GM19351 (cell line): Measurements from ENCODE around the gene RAD51C.
"Not testable (repeated sequence)": the region's sequence is repeated elsewhere in the genome, so short reads cannot be mapped to it uniquely, and the experiment has no call there.

ENCODE experiments used
- ATAC-seq: cut with Tn5 transposase; IDR thresholded peaks from one replicate; pipeline ENCODE4 v1.9.1; 2021; ENCODE audit warnings: mild to moderate bottlenecking, moderate library complexity; ENCODE audit not compliant: unreplicated experiment

Gene RAD51C

DNA sequence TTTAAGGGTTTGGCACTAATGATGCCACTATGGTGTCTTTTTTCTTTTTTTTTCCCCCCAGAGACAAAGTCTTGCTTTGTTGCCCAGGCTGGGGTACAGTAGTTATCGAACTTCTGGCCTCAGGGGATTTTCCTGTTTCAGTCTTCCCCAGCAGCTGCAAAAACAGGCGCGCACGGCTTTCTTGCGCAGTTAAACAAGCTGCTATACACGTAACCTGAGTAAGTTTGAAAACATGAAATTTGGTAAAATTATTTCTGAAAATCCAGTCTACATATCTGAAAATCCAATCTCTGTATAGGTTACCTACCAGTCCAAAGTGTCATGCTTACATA is 12.4 kb upstream of the RAD51C start:
- ATAC-seq = no peak

DNA sequence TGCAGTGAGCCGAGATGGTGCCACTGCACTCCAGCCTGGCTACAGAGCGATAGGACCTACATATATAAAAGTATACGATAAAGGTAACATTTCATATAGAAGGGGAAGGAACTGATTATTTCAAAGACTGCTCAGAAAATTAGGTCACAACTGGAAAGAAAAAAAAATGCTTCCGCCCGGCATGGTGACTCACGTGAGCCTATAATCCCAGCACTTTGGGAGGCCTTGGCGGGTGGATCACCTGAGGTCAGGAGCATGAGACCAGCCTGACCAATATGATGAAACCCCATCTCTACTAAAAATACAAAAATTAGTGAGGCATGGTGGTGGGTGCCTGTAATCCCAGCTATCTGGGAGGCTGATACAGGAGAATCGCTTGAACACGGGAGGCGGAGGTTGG is 8.4 kb upstream of the RAD51C start:
- ATAC-seq = no peak

DNA sequence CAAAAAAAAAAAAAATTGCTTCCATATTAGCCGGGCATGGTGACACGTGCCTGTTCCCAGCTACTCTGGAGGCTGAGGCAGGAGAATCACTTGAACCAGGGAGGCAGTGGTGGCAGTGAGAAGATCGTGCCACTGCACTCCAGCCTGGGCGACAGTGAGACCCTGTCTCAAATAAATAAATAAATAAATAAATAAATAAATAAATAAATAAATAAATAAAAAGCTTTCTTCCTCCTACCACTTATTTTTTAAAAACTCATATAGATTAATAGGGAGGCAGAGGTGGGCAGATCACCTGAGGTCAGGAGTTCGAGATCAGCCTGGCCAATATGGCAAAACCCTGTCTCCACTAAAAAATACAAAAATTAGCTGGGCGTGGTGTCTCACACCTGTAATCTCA is 7.9 kb upstream of the RAD51C start:
- ATAC-seq = not testable (repeated sequence)

DNA sequence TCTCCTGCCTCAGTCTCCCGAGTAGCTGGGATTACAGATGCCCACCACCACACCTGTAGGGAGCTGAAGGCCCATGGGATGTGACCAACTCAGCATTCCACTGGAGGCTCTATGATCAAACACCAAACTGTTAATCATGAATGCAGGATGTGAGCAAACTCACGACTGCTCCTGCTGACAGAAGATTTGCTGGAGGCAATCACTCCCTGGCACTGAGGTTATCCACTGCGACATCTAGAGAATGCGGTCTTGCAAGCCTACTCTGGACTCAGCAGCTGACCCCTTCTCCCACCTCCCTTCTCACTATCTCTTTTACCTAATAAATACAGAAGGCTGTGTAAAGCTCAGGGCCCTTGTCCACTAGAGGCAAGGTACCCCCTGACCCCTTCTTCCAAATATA is 5.4 kb upstream of the RAD51C start:
- no peak for ATAC-seq

DNA sequence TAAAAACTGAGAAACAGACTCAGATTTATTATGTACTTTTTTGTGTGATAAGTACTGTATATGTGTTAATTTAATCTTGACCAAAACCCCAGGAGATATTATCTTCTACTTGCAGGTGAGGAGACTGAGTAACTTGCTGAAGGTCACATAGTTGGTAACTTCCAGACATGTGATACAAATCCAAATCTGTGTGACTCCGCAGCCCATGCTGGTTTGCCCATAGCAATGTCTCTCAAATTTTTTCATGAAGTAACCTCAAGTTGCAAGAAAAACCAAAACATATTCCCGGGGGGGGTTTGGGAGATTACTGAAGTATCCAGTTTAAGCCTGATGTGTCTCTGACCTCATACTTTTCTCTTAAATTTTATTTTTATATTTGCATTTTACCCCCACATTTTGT is 3.9 kb upstream of the RAD51C start:
- no peak for ATAC-seq

DNA sequence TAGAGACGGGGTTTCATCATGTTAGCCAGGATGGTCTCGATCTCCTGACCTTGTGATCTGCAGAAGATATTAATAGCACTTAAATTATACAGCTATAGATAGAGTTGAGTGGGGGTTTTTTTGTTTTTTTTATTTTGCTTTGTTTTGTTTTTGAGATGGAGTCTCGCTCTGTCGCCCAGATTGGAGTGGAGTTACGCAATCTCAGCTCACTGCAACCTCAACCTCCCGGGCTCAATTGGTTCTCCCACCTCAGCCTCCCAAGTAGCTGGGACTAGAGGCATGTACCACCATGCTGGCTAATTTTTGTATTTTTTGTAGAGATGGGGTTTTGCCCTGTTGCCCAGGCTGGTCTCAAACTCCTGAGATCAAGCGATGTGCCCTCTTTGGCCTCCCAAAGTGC is 2.4 kb upstream of the RAD51C start:
- not testable (repeated sequence) for ATAC-seq

DNA sequence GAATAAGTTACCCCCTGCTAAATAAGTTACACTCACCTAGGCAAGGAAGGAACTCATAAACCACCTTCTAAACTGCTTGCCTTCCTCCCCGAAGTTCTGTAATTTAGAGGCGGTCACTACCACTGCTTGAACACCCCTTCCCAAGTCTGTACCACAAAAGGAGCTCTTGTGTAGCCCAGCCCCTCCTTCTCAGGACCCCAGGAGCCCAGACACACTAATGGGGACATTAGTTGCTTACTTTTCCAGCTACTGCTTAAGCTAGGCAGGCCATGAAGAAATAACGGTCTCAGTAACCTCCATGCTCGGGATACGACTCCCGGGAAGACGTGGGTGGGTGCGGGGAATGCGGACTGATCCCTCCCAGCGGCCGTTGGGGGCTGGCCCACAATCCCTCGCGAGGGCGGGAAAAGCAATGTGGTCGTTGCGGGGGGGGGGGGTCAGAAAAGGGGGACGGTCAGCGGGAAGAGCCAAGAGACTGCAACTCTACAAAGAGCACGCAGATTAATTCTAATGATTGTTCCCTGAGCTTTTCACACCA is 632 bp upstream of the RAD51C start, which contains the start of gene TEX14:
Gene TEX14 (minus strand): TSS at position 345 of the 538 bp plus-strand sequence. CDS start 40,044 bp downstream, outside the sequence.
- ATAC-seq = no peak

DNA sequence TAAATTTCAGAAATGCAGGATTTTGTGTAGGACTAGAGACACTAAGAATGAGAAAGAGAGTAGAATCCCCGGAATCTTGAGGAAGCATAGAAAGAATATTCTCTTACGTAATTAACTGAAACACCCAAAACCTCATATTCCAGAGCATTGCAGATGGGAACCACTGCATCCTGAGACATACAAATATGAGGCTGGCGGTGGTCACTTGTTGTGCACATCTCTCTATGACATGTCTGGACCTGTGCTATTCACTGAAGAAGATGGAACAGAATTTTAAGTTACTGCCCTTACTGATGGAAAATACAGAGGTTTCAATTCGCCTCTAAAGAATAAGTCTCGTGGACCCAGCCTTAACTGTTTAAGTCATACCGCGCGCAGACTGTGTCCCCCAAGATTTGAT is 806 bp downstream of the RAD51C start:
- ATAC-seq = no peak

DNA sequence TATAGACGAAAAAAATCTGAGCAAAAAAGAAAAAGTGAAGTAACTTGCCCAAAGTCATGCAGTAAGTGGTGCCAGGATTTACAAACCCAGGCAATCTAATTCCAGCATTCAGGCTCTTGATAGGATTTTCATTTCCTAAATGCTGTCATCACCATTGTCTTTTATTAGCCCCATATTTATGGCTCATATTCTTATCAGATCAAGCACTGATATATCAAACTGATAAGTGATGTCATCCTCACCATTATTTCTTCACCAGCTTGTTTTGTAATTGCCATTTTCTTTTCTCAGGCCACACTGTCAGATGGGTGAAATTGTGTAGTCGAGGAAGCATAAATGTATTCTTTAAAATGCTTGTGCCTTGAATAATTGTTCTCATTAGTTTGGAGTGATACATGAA is 1.3 kb downstream of the RAD51C start:
- no peak for ATAC-seq

DNA sequence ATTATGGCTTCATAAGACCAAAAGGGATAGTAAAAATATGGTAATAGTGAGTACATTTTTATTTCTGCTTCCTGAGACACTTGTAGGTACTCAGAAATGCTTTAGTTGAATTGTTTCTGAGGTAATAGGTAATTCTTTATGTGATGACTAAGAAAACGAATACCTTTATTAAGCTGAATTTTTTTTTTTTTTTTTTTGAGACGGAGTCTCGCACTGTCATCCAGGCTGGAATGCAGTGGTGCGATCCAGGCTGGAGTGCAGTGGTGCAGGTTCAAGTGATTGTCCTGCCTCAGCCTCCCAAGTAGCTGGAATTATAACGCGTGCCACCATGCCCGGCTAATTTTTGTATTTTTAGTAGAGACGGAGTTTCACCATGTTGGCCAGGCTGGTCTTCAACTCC is 1.9 kb downstream of the RAD51C start:
- no peak for ATAC-seq

DNA sequence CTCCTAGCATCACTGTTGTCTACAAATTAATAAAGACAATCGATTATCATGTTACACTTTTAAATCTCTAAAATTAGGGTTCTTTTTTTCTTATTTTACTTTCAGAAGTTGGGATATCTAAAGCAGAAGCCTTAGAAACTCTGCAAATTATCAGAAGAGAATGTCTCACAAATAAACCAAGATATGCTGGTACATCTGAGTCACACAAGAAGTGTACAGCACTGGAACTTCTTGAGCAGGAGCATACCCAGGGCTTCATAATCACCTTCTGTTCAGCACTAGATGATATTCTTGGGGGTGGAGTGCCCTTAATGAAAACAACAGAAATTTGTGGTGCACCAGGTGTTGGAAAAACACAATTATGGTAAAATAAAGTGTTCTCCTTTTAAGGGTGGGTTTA is 2.4 kb downstream of the RAD51C start:
- ATAC-seq = no peak

DNA sequence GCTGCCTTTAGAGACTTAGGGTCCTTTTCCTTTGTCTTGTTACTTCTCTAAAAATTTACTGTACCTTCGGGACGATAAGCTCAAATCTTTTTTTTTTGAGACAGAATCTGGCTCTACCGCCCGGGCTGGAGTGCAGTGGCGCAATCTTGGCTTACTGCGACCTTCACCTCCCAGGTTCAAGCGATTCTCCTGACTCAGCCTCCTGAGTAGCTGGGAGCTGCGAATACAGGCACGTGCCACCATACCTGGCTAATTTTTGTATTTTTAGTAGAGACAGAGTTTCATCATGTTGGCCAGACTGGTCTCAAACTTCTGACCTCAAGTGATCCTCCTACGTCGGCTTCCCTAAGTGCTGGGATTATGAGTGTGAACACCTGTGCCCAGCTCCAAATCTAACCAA is 7.4 kb downstream of the RAD51C start:
- ATAC-seq = no peak

DNA sequence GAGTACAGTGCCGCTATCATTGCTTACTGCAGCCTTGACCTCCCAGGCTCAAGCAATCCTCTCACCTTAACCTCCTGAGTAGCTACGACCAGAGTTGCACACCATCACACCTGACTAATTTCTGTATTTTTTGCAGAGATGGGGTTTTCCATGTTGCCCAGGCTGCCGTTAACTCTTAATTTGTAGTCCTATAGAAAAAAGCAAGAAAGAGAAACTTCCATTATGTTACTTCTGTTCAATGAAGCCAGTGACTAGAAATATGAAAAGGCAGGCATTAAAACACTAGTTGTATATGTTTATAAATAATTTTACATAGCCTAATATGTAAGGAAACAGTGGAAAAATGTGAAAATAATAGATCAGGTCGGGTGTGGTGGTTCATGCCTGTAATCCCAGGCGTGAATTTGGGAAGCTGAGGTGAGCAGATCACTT is 9.7 kb downstream of the RAD51C start:
- ATAC-seq = no peak

DNA sequence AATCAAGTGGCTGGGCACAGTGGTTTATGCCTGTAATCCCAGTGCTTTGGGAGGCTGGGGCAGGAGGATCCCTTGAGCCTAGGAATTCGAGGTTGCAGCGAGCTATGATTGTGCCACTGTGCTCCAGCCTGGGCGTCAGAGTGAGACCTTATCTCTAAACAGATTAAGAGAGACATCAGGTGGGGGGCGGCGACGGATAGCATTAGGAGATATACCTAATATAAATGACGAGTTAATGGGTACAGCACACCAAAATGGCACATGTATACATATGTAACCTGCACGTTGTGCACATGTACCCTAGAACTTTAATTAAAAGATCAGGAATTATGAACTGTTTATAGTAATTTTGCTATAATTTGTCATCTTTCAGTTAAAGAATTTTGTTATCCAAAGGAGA is 10.3 kb downstream of the RAD51C start:
- no peak for ATAC-seq

DNA sequence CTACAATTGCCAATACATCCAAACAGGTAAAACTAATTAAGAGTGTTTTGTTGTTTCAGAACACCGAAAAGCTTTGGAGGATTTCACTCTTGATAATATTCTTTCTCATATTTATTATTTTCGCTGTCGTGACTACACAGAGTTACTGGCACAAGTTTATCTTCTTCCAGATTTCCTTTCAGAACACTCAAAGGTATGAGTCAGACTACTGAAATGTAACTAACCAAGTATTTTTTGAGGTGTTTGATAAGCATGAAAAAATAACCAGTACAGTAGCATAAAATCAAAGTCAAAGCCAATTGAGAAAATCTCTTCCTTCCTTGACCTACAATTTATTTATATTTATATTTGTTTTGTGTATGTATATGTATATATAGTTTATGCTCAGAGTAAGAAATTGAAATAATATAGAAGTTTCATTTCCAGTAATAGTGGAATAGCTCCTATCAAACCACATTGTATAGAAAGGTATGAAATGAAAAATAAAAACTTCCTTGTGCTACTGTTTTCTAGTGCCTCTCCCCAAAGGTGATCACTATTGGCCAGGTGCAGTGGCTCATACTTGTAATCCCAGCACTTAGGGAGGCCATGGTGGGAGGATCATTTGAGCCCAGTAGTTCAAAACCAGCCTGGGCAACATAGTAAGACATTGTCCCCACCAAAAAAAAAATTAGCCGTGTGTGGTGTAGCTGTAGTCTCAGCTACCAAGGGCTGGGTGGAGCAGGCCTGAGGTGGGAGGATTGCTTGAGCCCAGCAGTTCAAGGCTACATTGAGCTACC is 10.9 kb downstream of the RAD51C start:
- no peak for ATAC-seq

DNA sequence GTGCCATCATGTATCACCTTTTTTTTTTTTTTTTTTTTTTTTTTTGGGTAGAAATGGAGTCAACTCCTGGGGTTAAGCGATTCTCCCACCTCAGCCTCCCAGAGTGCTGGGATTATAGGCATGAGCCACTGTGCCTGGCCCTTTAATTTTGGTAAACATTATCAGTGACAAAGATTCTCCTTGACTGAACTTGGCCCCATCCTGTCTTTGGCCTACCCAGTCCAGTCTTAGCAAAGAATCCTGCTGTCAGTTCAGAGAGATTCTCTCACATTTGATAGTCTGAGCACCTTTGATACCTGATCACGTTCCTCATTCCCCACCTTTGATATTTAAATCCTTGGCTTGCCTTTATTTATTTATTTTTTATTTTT is 11.5 kb downstream of the RAD51C start:
- no peak for ATAC-seq

DNA sequence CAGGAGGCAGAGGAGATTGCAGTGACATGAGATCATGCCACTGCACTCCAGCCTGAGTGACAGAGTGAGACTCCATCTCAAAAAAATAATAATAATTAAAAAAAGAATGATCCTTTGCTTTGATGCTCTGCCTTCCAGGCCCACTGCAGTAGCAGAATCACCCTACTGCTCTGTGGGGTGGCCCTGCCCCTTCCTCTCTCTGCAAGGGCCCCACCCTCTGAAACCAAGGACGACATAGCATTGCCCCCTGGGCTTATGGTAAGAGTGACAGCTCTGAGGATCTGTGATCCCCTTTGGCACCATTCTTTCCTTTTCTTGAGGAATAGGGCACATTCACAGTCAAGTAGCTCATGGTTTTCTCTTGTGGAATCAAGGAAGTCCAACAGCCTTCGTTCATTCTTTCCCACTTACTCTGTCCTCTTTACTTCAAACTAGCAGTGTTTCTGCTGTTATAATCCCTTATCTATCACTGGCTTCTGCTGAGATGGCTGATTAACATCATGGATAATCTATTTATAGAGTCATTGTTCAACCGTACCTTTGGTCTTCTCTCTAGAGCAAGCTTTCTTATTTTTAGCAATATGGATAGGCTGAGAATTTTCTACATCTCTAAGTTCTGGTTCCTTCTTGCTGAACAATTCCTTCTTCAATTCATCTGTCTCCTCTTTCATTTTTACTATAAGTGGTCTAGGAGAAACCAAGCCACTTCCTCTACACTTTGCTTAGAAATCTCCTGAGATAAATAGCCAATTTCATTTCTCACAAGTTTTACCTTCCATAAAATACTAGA is 14.1 kb downstream of the RAD51C start:
- ATAC-seq = no peak

DNA sequence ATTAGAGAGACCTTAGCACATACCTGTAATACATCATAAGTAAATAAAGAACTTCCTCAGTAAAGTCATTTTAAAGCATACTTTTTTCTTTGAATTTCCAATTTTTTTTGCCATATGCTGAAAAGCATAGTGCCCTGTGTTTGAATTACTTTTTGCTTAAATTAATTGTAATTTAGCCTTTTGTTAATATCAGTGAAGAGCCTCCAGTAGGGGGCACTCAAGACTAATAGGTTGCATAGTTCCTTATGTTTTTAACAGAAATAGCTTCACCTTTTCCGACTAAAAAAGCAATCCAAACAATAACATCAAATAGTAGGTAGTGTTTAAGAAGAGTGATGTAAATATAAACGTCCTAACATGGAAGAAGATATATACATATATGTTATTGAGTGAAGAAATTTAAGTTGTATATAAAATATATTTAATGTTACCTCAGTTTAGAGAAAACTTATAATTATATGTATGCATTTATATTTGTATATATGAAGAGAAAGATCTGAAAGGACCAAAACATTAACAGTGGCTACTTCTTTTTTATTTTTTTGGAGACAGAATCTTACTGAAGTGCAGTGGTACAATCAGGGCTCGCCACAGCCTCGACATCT is 18.6 kb downstream of the RAD51C start:
- ATAC-seq = no peak

DNA sequence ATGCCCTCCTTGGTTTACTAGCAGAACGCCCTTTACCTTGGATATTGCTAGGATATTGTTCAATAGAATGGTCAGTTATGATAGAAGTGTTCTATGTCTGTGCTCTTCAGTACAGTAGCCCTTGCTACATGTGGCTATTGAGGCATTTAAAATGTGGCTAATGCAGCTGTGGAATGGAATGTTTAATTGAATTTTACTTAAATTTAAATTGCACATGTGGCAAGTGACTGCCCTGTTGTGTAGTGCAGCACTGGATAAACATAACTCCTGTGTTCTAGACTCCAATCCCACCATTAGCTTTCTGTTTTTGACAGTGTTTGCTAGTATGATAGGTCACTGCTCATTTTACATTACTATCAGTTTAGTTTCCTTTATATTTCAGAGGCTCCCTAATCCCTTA is 29.9 kb downstream of the RAD51C start:
- no peak for ATAC-seq

DNA sequence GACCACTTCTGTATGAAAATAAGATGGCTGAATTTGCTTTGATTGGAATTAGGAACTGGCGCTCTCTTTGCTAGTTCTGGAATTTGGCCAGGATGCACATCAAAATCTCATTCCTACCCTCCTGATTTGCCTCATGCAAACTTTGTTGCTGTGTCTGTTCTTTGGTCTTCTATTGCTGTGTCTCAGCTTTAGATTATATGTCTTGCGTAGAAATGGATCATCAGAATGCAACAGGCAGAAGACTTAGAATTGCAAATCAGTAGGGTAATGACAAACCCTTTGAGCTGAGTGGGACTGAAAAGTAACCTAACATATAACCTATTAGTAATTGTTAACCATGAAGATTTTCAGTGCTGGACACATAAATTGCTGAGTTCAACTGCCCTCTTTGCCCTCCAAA is 30.3 kb downstream of the RAD51C start:
- ATAC-seq = no peak

DNA sequence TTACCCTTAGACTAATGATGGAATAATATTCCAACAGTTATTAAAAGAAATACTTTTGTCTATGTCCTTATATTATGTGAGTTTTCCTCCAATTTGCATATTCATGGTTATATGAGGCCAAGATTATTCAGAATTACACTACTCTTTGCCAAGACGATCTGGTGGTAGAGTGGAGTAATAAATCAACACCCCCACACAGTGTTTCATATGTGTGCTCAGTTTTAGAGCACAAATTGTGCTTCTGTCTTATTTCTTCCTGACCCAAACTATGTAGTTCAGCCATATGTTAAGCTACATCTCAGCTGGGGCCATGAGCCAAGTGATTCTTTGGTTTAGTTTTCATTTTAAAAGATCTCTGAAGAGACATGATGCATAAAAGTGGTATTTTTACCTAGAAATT is 36.4 kb downstream of the RAD51C start:
- ATAC-seq = no peak

DNA sequence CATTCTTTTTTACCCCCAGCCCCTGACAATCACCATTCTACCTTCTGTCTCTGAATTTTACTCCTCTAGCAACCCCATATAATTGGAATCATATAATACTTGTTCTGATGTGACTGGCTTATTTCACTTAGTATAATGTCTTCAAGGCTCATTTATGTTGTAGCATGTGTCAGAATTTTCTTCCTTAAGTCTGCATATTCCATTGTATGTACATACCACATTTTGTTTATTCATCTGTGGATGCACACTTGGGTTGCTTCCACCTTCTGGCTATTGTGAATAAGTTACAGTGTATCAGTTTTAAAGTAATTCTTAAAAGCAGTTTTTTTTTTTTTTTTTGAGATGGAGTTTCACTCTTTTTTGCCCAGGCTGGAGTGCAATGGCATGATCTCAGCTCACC is 38.5 kb downstream of the RAD51C start:
- ATAC-seq = no peak
